GM15510 (cell line): ENCODE results near the gene SLC39A1.

ENCODE experiments used
- POLR2A ChIP-seq: IDR thresholded peaks from 3 replicates; pipeline ENCODE4 v1.6.1; 2011; ENCODE audit warnings: borderline replicate concordance; ENCODE audit not compliant: insufficient read length; ENCODE audit errors: extremely low read depth

SLC39A1 gene

GRCh38 chr1:153944005-153944826, 19.1 kb downstream of the SLC39A1 start:
- no peak for TF ChIP-seq POLR2A

GRCh38 chr1:153942766-153943549, 20.4 kb downstream of the SLC39A1 start:
- TF ChIP-seq POLR2A: no peak

GRCh38 chr1:153941826-153942725, 21.3 kb downstream of the SLC39A1 start:
- no peak for TF ChIP-seq POLR2A

- TF ChIP-seq POLR2A: no peak
These were observed 22.6 kb downstream of the SLC39A1 start for GRCh38 chr1:153940756-153941155.

GRCh38 chr1:153939476-153939875, 23.9 kb downstream of the SLC39A1 start:
- TF ChIP-seq POLR2A: no peak

- no peak for TF ChIP-seq POLR2A
These were observed 24.3 kb downstream of the SLC39A1 start for GRCh38 chr1:153938996-153939395.

GRCh38 chr1:153937331-153937730, 26.0 kb downstream of the SLC39A1 start:
- TF ChIP-seq POLR2A: no peak

GRCh38 chr1:153936011-153936802, 27.1 kb downstream of the SLC39A1 start:
- TF ChIP-seq POLR2A: no peak

- no peak for TF ChIP-seq POLR2A
These were observed 28.6 kb downstream of the SLC39A1 start for GRCh38 chr1:153934746-153935145.

GRCh38 chr1:153933955-153934354, 29.4 kb downstream of the SLC39A1 start:
- TF ChIP-seq POLR2A: no peak

GRCh38 chr1:153933430-153933829, 29.9 kb downstream of the SLC39A1 start:
- TF ChIP-seq POLR2A: no peak

GRCh38 chr1:153932156-153933131, 30.9 kb downstream of the SLC39A1 start:
- TF ChIP-seq POLR2A: no peak
